NT2/D1 (cell line): ENCODE results near the gene CSNK2A3.

ENCODE experiments used
- SUZ12 ChIP-seq: IDR thresholded peaks from 2 replicates; pipeline ENCODE4 v1.6.1; 2011; ENCODE audit not compliant: insufficient read length, insufficient read depth; ENCODE audit errors: extremely low read depth
- YY1 ChIP-seq: IDR thresholded peaks from 2 replicates; pipeline ENCODE4 v1.6.1; 2011; ENCODE audit not compliant: insufficient read length, insufficient read depth
- ZNF274 ChIP-seq: IDR thresholded peaks from 2 replicates; pipeline ENCODE4 v1.6.1; 2011; ENCODE audit warnings: mild to moderate bottlenecking, low read depth, low read length

DNA sequence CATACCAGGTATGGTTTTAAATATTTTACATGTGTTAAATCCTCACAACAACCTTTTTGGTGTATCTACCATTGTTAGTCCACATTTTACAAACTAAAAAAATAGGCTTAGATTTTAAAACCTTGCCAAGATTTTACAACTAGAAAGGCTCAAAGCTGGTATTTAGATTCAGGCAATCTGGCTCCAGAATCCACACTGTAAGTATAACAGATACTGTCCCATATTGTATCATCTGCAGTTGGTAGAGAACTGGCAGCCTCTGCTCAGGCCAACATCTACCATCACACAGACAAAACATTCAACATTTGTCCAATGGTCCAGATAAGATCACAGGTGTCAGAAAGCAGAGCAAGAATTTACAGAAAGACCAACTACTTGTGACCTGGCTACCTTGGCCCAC is 30.9 kb downstream of the CSNK2A3 start:
- no peak for TF ChIP-seq ZNF274
- TF ChIP-seq YY1, result no peak
- no peak for TF ChIP-seq SUZ12
